Endodermal cell (in vitro differentiated cells): ENCODE data around the gene MACROD1. TPM values are rescaled to one million over a fixed set of nuclear protein-coding genes. Genes with fewer than 3 reads are reported as not detected.

Experiments
- DNase-seq: peaks from one replicate; pipeline ENCODE4 v3.0.0-alpha.2; 2017
- H3K27ac ChIP-seq: 2 replicates; pipeline ENCODE4 v1.5.1; 2013; ENCODE audit warnings: mild to moderate bottlenecking, low read depth, low read length, moderate library complexity
- H3K27me3 ChIP-seq: 2 replicates; pipeline ENCODE4 v1.6.1; 2013; ENCODE audit warnings: mild to moderate bottlenecking, low read length, moderate library complexity; ENCODE audit not compliant: insufficient read depth, control insufficient read depth, poor library complexity, severe bottlenecking
- H3K36me3 ChIP-seq: 2 replicates; pipeline ENCODE4 v1.7.0; 2013; ENCODE audit warnings: mild to moderate bottlenecking, low read length, moderate library complexity; ENCODE audit not compliant: control insufficient read depth, insufficient read depth
- H3K4me1 ChIP-seq: one replicate; pipeline ENCODE4 v1.7.0; 2013; ENCODE audit warnings: low read length; ENCODE audit not compliant: control insufficient read depth, insufficient read depth
- H3K4me3 ChIP-seq: 2 replicates; pipeline ENCODE4 v1.5.1; 2013; ENCODE audit warnings: mild to moderate bottlenecking, low read length, moderate library complexity
- H3K9ac ChIP-seq: 2 replicates; pipeline ENCODE4 v1.6.1; 2013; ENCODE audit warnings: mild to moderate bottlenecking, low read length, moderate library complexity; ENCODE audit not compliant: poor library complexity, severe bottlenecking; ENCODE audit errors: extremely low read depth
- H3K9me3 ChIP-seq: 2 replicates; pipeline ENCODE4 v1.6.1; 2013; ENCODE audit warnings: mild to moderate bottlenecking, low read length, moderate library complexity; ENCODE audit not compliant: control insufficient read depth
- H3K27ac Mint-ChIP-seq: 2 replicates; pipeline ENCODE4 v1.8.0; 2020; ENCODE audit warnings: mixed read lengths
- H3K27me3 Mint-ChIP-seq: 2 replicates; pipeline ENCODE4 v1.8.0; 2021; ENCODE audit warnings: mild to moderate bottlenecking, mixed read lengths; ENCODE audit not compliant: insufficient read depth
- H3K36me3 Mint-ChIP-seq: 2 replicates; pipeline ENCODE4 v1.8.0; 2020; ENCODE audit warnings: low read depth, mixed read lengths
- H3K4me1 Mint-ChIP-seq: 2 replicates; pipeline ENCODE4 v1.8.0; 2020; ENCODE audit warnings: mixed read lengths
- H3K4me3 Mint-ChIP-seq: 2 replicates; pipeline ENCODE4 v1.8.0; 2020; ENCODE audit warnings: mild to moderate bottlenecking, moderate library complexity, mixed read lengths
- H3K9me3 Mint-ChIP-seq: 2 replicates; pipeline ENCODE4 v1.8.0; 2020; ENCODE audit warnings: mild to moderate bottlenecking, mixed read lengths
- CTCF ChIP-seq: fragments of 200-600 bp; sonication (generic); conservative IDR thresholded peaks from 2 replicates; pipeline ENCODE4 v1.5.0; 2021; ENCODE audit warnings: antibody characterized with exemption, mild to moderate bottlenecking
- WGBS, 2 experiments: methylation state at CpG; one replicate each; pipeline versions ENCODE4 v1.1.5 to v1.1.7; 2013; ENCODE audit warnings: missing lambda C conversion rate in 2 of 2, mixed read lengths in 1 of 2; ENCODE audit not compliant: insufficient coverage in 1 of 2, insufficient read length in 1 of 2; 5-methylcytosine and 5-hydroxymethylcytosine counted together
- total RNA-seq, 2 donors: library from RNA; stranded (reverse); fragmentation: NEBNext Ultra II Directional in 1 of 2; extraction: Animal tissue kit (Norgen Biotek cat#: 25700) in 1 of 2; gene quantifications; 2 replicates in 1 of 2; 3 replicates in 1 of 2; pipeline ENCODE4 v1.2.1, GENCODE V29; 2021

Gene MACROD1
- total RNA-seq, 2 donors from 2014 or later, result 23.0 to 41.9 TPM

GRCh38 chr11:64141081-64141783, 24.7 kb downstream of the MACROD1 start:
- Histone ChIP-seq H3K27ac (no peak overlapping the region), H3K27me3 (peaks cover under 1% of the 10 kb centered on the region), H3K9ac (no peak overlapping the region), H3K36me3 (no peaks in the 10 kb centered on the region), H3K4me1 (peaks cover 3% of the 10 kb centered on the region), H3K9me3 (no peaks in the 10 kb centered on the region), H3K4me3 (no peak overlapping the region)
- H3K9me3 Mint-ChIP-seq, result no peaks in the 10 kb centered on the region
- H3K36me3 Mint-ChIP-seq, result no peaks in the 10 kb centered on the region
- no peak overlapping the region for H3K4me3 Mint-ChIP-seq
- no peak for TF ChIP-seq CTCF
- WGBS, 2 experiments, result 83 to 90% methylated on average over 15 to 21 of the region's 21 CpGs
- peaks cover 2% of the 10 kb centered on the region for H3K27me3 Mint-ChIP-seq
- no peaks in the 10 kb centered on the region for H3K4me1 Mint-ChIP-seq
- H3K27ac Mint-ChIP-seq, result no peak overlapping the region
- no peak for DNase-seq

DNA sequence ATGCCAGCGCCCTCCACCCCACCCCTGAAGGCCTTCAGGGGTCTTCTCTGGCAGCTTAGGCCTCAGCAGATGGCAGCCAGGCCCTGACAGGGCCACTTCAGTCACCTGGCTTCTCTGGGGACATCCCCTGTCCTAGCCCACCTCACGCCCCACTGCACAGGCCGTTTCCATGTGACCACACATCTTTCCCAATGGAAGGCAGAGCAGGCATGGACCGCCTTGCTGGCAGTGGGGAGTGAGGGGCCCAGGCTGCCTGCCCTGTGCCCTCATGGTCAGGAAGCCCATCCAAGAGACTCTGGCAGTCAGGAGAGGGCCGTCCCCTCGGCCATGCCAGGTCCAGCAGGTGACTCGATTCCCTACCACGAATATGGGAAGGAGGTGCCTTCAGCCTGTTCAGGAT, 25.8 kb downstream of the MACROD1 start:
- WGBS, 2 experiments, result 93 to 100% methylated on average over 1 to 8 of the region's 8 CpGs

GRCh38 chr11:64139049-64139448, 26.9 kb downstream of the MACROD1 start:
- Mint-ChIP-seq H3K27ac (no peak overlapping the region), H3K4me1 (peaks cover 3% of the 10 kb centered on the region), H3K27me3 (peaks cover 19% of the 10 kb centered on the region), H3K9me3 (no peaks in the 10 kb centered on the region), H3K4me3 (no peak overlapping the region), H3K36me3 (no peaks in the 10 kb centered on the region)
- Histone ChIP-seq H3K9me3 (no peaks in the 10 kb centered on the region), H3K27me3 (peaks cover 17% of the 10 kb centered on the region), H3K9ac (no peak overlapping the region), H3K4me1 (peaks cover 3% of the 10 kb centered on the region), H3K36me3 (no peaks in the 10 kb centered on the region), H3K4me3 (no peak overlapping the region), H3K27ac (no peak overlapping the region)
- WGBS, 2 experiments, result 94 to 95% methylated on average over 8 to 15 of the region's 15 CpGs
- no peak for TF ChIP-seq CTCF
- DNase-seq, result no peak

More for the DNA sequence above, 25.8 kb downstream of the MACROD1 start:
- Mint-ChIP-seq H3K36me3 (no peaks in the 10 kb centered on the region), H3K27me3 (peaks cover 9% of the 10 kb centered on the region), H3K4me3 (no peak overlapping the region), H3K9me3 (no peaks in the 10 kb centered on the region), H3K4me1 (no peaks in the 10 kb centered on the region), H3K27ac (no peak overlapping the region)
- Histone ChIP-seq H3K9me3 (no peaks in the 10 kb centered on the region), H3K27me3 (peaks cover 7% of the 10 kb centered on the region), H3K4me3 (no peak overlapping the region), H3K36me3 (no peaks in the 10 kb centered on the region), H3K27ac (no peak overlapping the region), H3K4me1 (peaks cover 3% of the 10 kb centered on the region), H3K9ac (no peak overlapping the region)
- no peak for DNase-seq
- TF ChIP-seq CTCF, result no peak
